Measurements from ENCODE around the gene ULK4.

Gene ULK4

DNA sequence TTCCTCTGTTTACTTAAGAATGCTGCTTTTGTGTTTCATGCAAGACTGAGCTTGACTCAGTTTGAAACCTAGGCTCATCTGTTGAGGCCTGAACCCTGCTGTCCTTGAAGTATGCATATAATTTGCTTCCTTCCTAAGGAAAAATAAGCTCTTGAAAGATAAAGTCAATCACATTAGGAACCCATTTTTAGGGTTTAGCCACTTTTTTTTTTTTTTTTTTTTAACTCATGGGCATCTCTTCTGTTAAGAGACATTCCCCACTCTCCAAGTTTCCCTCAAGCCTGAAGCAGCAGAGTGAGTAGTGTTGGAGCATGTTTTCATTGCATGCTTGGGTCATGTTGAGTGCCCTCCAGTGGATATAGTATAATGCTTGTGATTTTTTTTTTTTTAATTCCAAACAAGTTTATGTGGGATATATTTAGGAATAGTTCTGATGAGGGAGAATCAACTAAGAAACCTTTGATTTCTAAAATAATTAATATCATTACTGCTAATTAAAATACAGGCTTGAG, 759.0 kb downstream of the ULK4 start (continued):
- TF ChIP-seq, protein P1, sequence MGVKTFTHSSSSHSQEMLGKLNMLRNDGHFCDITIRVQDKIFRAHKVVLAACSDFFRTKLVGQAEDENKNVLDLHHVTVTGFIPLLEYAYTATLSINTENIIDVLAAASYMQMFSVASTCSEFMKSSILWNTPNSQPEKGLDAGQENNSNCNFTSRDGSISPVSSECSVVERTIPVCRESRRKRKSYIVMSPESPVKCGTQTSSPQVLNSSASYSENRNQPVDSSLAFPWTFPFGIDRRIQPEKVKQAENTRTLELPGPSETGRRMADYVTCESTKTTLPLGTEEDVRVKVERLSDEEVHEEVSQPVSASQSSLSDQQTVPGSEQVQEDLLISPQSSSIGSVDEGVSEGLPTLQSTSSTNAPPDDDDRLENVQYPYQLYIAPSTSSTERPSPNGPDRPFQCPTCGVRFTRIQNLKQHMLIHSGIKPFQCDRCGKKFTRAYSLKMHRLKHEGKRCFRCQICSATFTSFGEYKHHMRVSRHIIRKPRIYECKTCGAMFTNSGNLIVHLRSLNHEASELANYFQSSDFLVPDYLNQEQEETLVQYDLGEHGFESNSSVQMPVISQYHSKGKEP (tag by site-specific recombination; IDR thresholded peaks at IDR 0.05) = 0 out of 2 replicates have a peak, but pooled peaks have one; percentile 13
- TF ChIP-seq ZNF571 (tag by site-specific recombination; IDR thresholded peaks at IDR 0.05) = no peak
- TF ChIP-seq ZBTB17 (tag by site-specific recombination; IDR thresholded peaks at IDR 0.05) = peak; percentile 27; the same call in 1 of the 2 replicates
- no peak for TF ChIP-seq ZNF133 (tag by site-specific recombination; IDR thresholded peaks at IDR 0.05)
- TF ChIP-seq ZNF132 (tag by site-specific recombination; IDR thresholded peaks at IDR 0.05; ENCODE audit: borderline replicate concordance) = no peak
- TF ChIP-seq ZFP41 (tag by site-specific recombination; IDR thresholded peaks at IDR 0.05; ENCODE audit: borderline replicate concordance) = no peak
- TF ChIP-seq, protein P2, sequence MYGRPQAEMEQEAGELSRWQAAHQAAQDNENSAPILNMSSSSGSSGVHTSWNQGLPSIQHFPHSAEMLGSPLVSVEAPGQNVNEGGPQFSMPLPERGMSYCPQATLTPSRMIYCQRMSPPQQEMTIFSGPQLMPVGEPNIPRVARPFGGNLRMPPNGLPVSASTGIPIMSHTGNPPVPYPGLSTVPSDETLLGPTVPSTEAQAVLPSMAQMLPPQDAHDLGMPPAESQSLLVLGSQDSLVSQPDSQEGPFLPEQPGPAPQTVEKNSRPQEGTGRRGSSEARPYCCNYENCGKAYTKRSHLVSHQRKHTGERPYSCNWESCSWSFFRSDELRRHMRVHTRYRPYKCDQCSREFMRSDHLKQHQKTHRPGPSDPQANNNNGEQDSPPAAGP (tag by site-specific recombination; IDR thresholded peaks at IDR 0.05) = no peak
- no peak for TF ChIP-seq REPIN1 (tag by site-specific recombination; IDR thresholded peaks at IDR 0.05; ENCODE audit: low read depth)
- no peak for TF ChIP-seq ZBTB1 (tag by site-specific recombination; IDR thresholded peaks at IDR 0.05)
- no peak for TF ChIP-seq ZNF292 (tag by site-specific recombination; IDR thresholded peaks at IDR 0.05; ENCODE audit: borderline replicate concordance, low read depth)
- TF ChIP-seq PRDM1 (tag by site-specific recombination; IDR thresholded peaks at IDR 0.05) = peak; percentile 53
- TF ChIP-seq, protein P3, sequence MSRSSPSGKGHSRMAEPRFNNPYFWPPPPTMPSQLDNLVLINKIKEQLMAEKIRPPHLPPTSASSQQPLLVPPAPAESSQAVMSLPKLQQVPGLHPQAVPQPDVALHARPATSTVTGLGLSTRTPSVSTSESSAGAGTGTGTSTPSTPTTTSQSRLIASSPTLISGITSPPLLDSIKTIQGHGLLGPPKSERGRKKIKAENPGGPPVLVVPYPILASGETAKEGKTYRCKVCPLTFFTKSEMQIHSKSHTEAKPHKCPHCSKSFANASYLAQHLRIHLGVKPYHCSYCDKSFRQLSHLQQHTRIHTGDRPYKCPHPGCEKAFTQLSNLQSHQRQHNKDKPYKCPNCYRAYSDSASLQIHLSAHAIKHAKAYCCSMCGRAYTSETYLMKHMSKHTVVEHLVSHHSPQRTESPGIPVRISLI (tag by site-specific recombination; IDR thresholded peaks at IDR 0.05) = no peak
- TF ChIP-seq ZBTB21 (tag by site-specific recombination; IDR thresholded peaks at IDR 0.05) = no peak
- no peak for TF ChIP-seq IKZF3 (tag by site-specific recombination; IDR thresholded peaks at IDR 0.05)
- TF ChIP-seq ZNF214 (tag by site-specific recombination; IDR thresholded peaks at IDR 0.05; ENCODE audit: borderline replicate concordance) = no peak
- TF ChIP-seq, protein P4, sequence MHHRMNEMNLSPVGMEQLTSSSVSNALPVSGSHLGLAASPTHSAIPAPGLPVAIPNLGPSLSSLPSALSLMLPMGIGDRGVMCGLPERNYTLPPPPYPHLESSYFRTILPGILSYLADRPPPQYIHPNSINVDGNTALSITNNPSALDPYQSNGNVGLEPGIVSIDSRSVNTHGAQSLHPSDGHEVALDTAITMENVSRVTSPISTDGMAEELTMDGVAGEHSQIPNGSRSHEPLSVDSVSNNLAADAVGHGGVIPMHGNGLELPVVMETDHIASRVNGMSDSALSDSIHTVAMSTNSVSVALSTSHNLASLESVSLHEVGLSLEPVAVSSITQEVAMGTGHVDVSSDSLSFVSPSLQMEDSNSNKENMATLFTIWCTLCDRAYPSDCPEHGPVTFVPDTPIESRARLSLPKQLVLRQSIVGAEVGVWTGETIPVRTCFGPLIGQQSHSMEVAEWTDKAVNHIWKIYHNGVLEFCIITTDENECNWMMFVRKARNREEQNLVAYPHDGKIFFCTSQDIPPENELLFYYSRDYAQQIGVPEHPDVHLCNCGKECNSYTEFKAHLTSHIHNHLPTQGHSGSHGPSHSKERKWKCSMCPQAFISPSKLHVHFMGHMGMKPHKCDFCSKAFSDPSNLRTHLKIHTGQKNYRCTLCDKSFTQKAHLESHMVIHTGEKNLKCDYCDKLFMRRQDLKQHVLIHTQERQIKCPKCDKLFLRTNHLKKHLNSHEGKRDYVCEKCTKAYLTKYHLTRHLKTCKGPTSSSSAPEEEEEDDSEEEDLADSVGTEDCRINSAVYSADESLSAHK (tag by site-specific recombination; IDR thresholded peaks at IDR 0.05) = no peak
- TF ChIP-seq, protein P5, sequence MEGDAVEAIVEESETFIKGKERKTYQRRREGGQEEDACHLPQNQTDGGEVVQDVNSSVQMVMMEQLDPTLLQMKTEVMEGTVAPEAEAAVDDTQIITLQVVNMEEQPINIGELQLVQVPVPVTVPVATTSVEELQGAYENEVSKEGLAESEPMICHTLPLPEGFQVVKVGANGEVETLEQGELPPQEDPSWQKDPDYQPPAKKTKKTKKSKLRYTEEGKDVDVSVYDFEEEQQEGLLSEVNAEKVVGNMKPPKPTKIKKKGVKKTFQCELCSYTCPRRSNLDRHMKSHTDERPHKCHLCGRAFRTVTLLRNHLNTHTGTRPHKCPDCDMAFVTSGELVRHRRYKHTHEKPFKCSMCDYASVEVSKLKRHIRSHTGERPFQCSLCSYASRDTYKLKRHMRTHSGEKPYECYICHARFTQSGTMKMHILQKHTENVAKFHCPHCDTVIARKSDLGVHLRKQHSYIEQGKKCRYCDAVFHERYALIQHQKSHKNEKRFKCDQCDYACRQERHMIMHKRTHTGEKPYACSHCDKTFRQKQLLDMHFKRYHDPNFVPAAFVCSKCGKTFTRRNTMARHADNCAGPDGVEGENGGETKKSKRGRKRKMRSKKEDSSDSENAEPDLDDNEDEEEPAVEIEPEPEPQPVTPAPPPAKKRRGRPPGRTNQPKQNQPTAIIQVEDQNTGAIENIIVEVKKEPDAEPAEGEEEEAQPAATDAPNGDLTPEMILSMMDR (tag by site-specific recombination; IDR thresholded peaks at IDR 0.05) = peak; percentile 8; the same call in 1 of the 2 replicates
- no peak for TF ChIP-seq ZFHX2 (tag by site-specific recombination; conservative IDR thresholded peaks at IDR 0.05)
- no peak for TF ChIP-seq TRIM28 (IDR thresholded peaks at IDR 0.05; ENCODE audit: borderline replicate concordance, low read length)
- TF ChIP-seq ZNF660 (tag by site-specific recombination; IDR thresholded peaks at IDR 0.05) = 0 out of 2 replicates have a peak, but pooled peaks have one; percentile 7
- no peak for TF ChIP-seq ZNF112 (tag by site-specific recombination; IDR thresholded peaks at IDR 0.05)
- TF ChIP-seq ZNF239 (tag by site-specific recombination; IDR thresholded peaks at IDR 0.05) = no peak
- TF ChIP-seq, protein P6, sequence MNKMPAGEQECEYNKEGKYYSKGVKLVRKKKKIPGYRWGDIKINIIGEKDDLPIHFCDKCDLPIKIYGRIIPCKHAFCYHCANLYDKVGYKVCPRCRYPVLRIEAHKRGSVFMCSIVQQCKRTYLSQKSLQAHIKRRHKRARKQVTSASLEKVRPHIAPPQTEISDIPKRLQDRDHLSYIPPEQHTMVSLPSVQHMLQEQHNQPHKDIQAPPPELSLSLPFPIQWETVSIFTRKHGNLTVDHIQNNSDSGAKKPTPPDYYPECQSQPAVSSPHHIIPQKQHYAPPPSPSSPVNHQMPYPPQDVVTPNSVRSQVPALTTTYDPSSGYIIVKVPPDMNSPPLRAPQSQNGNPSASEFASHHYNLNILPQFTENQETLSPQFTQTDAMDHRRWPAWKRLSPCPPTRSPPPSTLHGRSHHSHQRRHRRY (tag by site-specific recombination; IDR thresholded peaks at IDR 0.05) = no peak
- no peak for TF ChIP-seq ZNF529 (tag by site-specific recombination; IDR thresholded peaks at IDR 0.05; ENCODE audit: insufficient replicate concordance)
- no peak for TF ChIP-seq GLIS2 (tag by site-specific recombination; IDR thresholded peaks at IDR 0.05)
